ENCODE measurements around the gene MRPL36. TPM values are rescaled to one million over a fixed set of nuclear protein-coding genes. Genes with fewer than 3 reads are reported as not detected.

The MRPL36 gene
- total and polyA plus RNA-seq, 2 experiments from 2014 or later: 47.5 to 149 TPM

- H3K4me3 Mint-ChIP-seq: no peak overlapping the region
- no peaks in the 10 kb centered on the region for H3K79me2 ChIP-seq (replicated peaks; ENCODE audit: insufficient read depth)
- H3K9me3 Mint-ChIP-seq: no peaks in the 10 kb centered on the region; the same call in 2 of the 3 replicates
- ATAC-seq (no peak), DNase-seq (ENCODE audit: low spot score) (no peak)
- no peaks in the 10 kb centered on the region for H3K4me1 Mint-ChIP-seq
- H3F3A ChIP-seq (replicated peaks; ENCODE audit: low read depth): no peaks in the 10 kb centered on the region
- TF ChIP-seq ZNF331 (CRISPR knock-in tag; IDR thresholded peaks at IDR 0.05; ENCODE audit: low read depth): no peak
- H3K27me3 ChIP-seq (ENCODE audit: insufficient read depth): no peaks in the 10 kb centered on the region
- H3K4me2 ChIP-seq: no peak overlapping the region
- H3K36me3 Mint-ChIP-seq (ENCODE audit: low read depth): no peaks in the 10 kb centered on the region
- H3K4me3 ChIP-seq: no peak overlapping the region
- H3K27ac Mint-ChIP-seq: no peak overlapping the region
- H3K27me3 Mint-ChIP-seq (ENCODE audit: insufficient read depth, low read depth, poor library complexity): peaks cover 5% of the 10 kb centered on the region
- H3K36me3 ChIP-seq (ENCODE audit: insufficient read depth): no peaks in the 10 kb centered on the region
- H3K4me1 ChIP-seq (ENCODE audit: insufficient read depth): no peaks in the 10 kb centered on the region
- peak overlapping the region; percentile 23; the same call in 1 of the 2 replicates for H2AFZ ChIP-seq
- H4K20me1 ChIP-seq (replicated peaks; ENCODE audit: insufficient read depth): no peaks in the 10 kb centered on the region
- no peak overlapping the region for H3K27ac ChIP-seq (ENCODE audit: low read depth)
- no peaks in the 10 kb centered on the region for H3K9me2 ChIP-seq (ENCODE audit: insufficient read depth)
Observed at GRCh38 chr5:1778138-1779020, 21.3 kb downstream of the MRPL36 start.

DNA sequence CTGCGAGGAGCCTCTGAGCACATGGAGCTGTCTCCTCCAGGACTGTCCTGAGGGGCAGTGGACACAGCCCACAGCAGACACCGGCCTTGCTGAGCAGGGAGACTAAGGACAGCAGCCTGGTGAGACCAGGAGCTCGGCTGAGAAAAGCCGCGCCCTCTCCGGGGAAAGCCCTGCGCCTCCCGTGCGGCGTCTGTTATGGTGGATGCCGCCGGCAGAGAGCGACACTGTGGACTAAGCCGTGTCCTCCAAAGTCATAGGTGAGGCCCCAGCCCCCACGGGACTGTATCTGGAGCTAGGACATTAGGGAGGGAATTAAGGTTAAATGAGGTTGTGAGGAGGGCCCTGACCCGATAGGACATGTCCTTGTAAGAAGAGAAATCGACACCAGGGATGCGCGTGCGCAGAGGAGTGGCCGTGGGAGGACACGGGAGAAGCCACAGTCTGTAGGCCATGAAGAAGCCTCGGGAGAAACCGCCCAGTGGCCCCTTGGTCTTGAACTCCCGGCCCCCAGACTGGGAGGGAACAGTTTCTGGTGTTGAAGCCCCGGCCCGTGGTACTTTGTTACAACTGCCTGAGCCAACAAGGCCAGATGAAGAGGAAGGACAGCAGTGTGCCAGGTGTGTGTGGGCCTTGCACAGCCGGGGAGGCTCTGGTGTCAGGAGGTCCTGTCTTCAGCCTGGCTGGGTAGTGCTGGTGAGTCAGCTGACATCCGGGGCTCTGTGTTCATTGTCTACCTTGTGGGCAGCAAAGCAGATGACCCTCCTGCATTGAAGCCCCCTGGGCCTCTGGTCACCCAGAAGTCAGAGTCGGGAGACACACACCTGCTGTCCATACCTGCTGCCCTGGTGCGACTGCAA lies 22.1 kb downstream of the MRPL36 start:
- no peak overlapping the region for H3K4me2 ChIP-seq
- no peaks in the 10 kb centered on the region for H3F3A ChIP-seq (replicated peaks; ENCODE audit: low read depth)
- no peaks in the 10 kb centered on the region for H4K20me1 ChIP-seq (replicated peaks; ENCODE audit: insufficient read depth)
- no peak overlapping the region for H2AFZ ChIP-seq
- Mint-ChIP-seq H3K36me3 (ENCODE audit: low read depth) (no peaks in the 10 kb centered on the region), H3K4me1 (no peaks in the 10 kb centered on the region), H3K4me3 (no peak overlapping the region), H3K27me3 (ENCODE audit: insufficient read depth, low read depth, poor library complexity) (peaks cover 8% of the 10 kb centered on the region), H3K27ac (no peak overlapping the region; the same call in 1 of the 2 replicates), H3K9me3 (no peaks in the 10 kb centered on the region; the same call in 2 of the 3 replicates)
- H3K36me3 ChIP-seq (ENCODE audit: insufficient read depth): no peaks in the 10 kb centered on the region
- ATAC-seq (no peak), DNase-seq (ENCODE audit: low spot score) (no peak)
- H3K27me3 ChIP-seq (ENCODE audit: insufficient read depth): no peaks in the 10 kb centered on the region
- no peaks in the 10 kb centered on the region for H3K9me2 ChIP-seq (ENCODE audit: insufficient read depth)
- H3K27ac ChIP-seq (ENCODE audit: low read depth): no peak overlapping the region
- no peaks in the 10 kb centered on the region for H3K4me1 ChIP-seq (ENCODE audit: insufficient read depth)
- H3K4me3 ChIP-seq: no peak overlapping the region
- no peaks in the 10 kb centered on the region for H3K79me2 ChIP-seq (replicated peaks; ENCODE audit: insufficient read depth)
- TF ChIP-seq ZNF462 (CRISPR knock-in tag; IDR thresholded peaks at IDR 0.05) (no peak), ZNF331 (CRISPR knock-in tag; IDR thresholded peaks at IDR 0.05; ENCODE audit: low read depth) (no peak), CREB1 (CRISPR knock-in tag; IDR thresholded peaks at IDR 0.05; ENCODE audit: low read depth) (no peak), EZH2phosphoT487 (IDR thresholded peaks at IDR 0.05; ENCODE audit: unreplicated experiment) (no peak)
- TF ChIP-seq, protein P1, sequence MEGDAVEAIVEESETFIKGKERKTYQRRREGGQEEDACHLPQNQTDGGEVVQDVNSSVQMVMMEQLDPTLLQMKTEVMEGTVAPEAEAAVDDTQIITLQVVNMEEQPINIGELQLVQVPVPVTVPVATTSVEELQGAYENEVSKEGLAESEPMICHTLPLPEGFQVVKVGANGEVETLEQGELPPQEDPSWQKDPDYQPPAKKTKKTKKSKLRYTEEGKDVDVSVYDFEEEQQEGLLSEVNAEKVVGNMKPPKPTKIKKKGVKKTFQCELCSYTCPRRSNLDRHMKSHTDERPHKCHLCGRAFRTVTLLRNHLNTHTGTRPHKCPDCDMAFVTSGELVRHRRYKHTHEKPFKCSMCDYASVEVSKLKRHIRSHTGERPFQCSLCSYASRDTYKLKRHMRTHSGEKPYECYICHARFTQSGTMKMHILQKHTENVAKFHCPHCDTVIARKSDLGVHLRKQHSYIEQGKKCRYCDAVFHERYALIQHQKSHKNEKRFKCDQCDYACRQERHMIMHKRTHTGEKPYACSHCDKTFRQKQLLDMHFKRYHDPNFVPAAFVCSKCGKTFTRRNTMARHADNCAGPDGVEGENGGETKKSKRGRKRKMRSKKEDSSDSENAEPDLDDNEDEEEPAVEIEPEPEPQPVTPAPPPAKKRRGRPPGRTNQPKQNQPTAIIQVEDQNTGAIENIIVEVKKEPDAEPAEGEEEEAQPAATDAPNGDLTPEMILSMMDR (conservative IDR thresholded peaks at IDR 0.05; ENCODE audit: low read depth in 2 of 2): no peak
- TF ChIP-seq, protein P2, sequence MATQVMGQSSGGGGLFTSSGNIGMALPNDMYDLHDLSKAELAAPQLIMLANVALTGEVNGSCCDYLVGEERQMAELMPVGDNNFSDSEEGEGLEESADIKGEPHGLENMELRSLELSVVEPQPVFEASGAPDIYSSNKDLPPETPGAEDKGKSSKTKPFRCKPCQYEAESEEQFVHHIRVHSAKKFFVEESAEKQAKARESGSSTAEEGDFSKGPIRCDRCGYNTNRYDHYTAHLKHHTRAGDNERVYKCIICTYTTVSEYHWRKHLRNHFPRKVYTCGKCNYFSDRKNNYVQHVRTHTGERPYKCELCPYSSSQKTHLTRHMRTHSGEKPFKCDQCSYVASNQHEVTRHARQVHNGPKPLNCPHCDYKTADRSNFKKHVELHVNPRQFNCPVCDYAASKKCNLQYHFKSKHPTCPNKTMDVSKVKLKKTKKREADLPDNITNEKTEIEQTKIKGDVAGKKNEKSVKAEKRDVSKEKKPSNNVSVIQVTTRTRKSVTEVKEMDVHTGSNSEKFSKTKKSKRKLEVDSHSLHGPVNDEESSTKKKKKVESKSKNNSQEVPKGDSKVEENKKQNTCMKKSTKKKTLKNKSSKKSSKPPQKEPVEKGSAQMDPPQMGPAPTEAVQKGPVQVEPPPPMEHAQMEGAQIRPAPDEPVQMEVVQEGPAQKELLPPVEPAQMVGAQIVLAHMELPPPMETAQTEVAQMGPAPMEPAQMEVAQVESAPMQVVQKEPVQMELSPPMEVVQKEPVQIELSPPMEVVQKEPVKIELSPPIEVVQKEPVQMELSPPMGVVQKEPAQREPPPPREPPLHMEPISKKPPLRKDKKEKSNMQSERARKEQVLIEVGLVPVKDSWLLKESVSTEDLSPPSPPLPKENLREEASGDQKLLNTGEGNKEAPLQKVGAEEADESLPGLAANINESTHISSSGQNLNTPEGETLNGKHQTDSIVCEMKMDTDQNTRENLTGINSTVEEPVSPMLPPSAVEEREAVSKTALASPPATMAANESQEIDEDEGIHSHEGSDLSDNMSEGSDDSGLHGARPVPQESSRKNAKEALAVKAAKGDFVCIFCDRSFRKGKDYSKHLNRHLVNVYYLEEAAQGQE (IDR thresholded peaks at IDR 0.05; ENCODE audit: unreplicated experiment): no peak

All from GM23338 (cell line).